Adipocyte (in vitro differentiated cells): ENCODE data around the gene ACP4.
"Not testable (repeated sequence)": the region's sequence is repeated elsewhere in the genome, so short reads cannot be mapped to it uniquely, and the experiment has no call there.

Experiments used
- DNase-seq: peaks from one replicate; pipeline ENCODE4 v3.0.0-alpha.2; 2015; ENCODE audit warnings: low read depth
- H3K27me3 ChIP-seq: replicated peaks from 2 replicates; pipeline ENCODE4 v1.7.0; 2013; ENCODE audit warnings: mild to moderate bottlenecking, low read length, moderate library complexity; ENCODE audit not compliant: control insufficient read depth, insufficient read depth
- H3K36me3 ChIP-seq: 2 replicates; pipeline ENCODE4 v1.7.0; 2013; ENCODE audit warnings: low read length, mild to moderate bottlenecking, moderate library complexity; ENCODE audit not compliant: control insufficient read depth, insufficient read depth, severe bottlenecking
- H3K4me1 ChIP-seq: 2 replicates; pipeline ENCODE4 v1.7.0; 2013; ENCODE audit warnings: mild to moderate bottlenecking, low read length, moderate library complexity; ENCODE audit not compliant: control insufficient read depth, insufficient read depth
- H3K4me3 ChIP-seq: 2 replicates; pipeline ENCODE4 v1.7.0; 2013; ENCODE audit warnings: mild to moderate bottlenecking, low read length, moderate library complexity
- H3K9ac ChIP-seq: 2 replicates; pipeline ENCODE4 v1.7.0; 2013; ENCODE audit warnings: mild to moderate bottlenecking, low read length, moderate library complexity
- H3K9me3 ChIP-seq: 2 replicates; pipeline ENCODE4 v1.7.0; 2013; ENCODE audit warnings: mild to moderate bottlenecking, low read length, moderate library complexity; ENCODE audit not compliant: control insufficient read depth

The ACP4 gene

DNA sequence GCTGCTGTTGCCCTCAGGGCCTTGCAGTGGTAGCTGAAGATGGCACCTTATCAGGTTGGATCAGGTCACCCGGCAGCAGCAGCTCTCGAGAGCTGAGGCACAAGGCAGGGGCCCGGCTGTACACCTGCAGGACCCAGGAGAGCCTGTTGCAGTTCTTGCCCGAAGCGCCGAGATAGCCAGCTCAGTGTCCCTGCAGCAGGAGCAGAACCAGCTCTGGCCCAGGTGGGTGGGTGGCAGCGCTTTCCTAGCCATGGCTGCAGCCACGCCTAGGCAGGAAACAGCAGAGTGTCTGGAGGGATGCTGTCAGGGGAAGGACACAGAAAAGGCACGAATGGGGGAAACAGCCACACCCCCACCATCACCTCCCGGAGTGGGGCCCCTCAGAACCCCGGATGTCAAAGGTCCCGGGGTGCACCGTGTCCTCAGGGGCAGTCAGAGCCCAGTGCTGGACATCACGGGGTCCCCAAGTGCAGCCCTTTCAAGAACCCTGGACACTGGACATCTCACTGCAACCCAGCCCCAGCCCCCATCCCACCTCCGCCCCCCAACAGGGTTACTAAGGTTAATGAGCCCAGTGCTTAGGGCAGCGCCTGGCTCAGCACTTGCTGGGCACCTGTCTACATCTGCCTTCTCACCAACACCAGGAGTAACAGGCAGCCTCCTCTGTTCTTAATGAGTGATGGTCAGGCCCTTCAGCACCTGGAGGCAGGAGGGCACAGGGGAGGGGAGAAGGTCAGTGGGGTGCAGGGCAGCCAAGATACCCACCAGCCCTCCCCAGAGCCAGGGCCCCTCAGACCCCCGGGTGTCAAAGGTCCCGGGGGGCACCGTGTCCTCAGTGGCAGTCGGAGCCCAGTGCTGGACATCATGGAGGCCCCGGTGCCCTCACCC, 8.7 kb downstream of the ACP4 start:
- no peak overlapping the region for H3K4me3 ChIP-seq
- H3K9me3 ChIP-seq = no peaks in the 10 kb centered on the region
- peaks cover 15% of the 10 kb centered on the region for H3K4me1 ChIP-seq
- peaks cover 39% of the 10 kb centered on the region for H3K36me3 ChIP-seq
- no peak overlapping the region for H3K9ac ChIP-seq
- no peak for DNase-seq
- H3K27me3 ChIP-seq = no peaks in the 10 kb centered on the region

DNA sequence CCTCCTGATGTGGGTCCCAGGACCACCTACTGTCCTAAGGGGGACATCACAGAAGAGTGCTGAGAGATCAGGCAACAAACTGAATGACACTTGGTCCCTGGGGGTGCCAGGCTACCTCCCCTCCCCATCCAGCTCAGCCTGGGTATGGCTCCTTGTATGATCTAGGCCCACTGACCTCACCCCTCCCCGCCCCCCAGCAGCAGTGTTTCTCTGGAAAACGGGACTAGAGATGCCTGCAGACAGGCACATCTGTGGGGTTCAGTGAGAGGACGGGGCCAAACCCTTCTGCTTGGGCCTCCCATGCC, 9.3 kb downstream of the ACP4 start:
- no peak for DNase-seq
- peaks cover 15% of the 10 kb centered on the region for H3K4me1 ChIP-seq
- H3K4me3 ChIP-seq = no peak overlapping the region
- H3K27me3 ChIP-seq = no peaks in the 10 kb centered on the region
- no peaks in the 10 kb centered on the region for H3K9me3 ChIP-seq
- no peak overlapping the region for H3K9ac ChIP-seq
- peaks cover 39% of the 10 kb centered on the region for H3K36me3 ChIP-seq

DNA sequence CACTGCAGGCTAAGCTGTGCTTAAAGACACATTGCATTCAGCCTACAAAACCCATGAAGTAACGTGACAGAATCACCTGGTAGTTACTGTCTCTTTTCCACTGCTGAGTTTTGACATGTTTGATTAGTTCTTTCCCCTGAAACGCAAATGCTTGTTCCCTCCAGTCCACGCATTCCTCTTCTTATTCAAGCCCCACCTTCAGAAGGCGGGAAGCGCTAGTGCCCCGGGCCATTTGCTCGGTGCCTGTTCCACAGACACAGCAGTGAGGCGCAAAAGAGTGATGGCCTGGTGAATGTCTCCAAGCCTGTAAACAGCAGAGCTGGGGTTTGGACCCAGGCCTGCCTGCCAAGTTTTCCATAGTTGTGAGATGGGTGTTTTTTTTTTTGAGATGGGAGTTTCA, 10.9 kb downstream of the ACP4 start:
- Histone ChIP-seq H3K27me3 (no peaks in the 10 kb centered on the region), H3K36me3 (peaks cover 39% of the 10 kb centered on the region), H3K4me1 (peaks cover 15% of the 10 kb centered on the region), H3K9ac (no peak overlapping the region), H3K4me3 (no peak overlapping the region), H3K9me3 (no peaks in the 10 kb centered on the region)
- DNase-seq = no peak

DNA sequence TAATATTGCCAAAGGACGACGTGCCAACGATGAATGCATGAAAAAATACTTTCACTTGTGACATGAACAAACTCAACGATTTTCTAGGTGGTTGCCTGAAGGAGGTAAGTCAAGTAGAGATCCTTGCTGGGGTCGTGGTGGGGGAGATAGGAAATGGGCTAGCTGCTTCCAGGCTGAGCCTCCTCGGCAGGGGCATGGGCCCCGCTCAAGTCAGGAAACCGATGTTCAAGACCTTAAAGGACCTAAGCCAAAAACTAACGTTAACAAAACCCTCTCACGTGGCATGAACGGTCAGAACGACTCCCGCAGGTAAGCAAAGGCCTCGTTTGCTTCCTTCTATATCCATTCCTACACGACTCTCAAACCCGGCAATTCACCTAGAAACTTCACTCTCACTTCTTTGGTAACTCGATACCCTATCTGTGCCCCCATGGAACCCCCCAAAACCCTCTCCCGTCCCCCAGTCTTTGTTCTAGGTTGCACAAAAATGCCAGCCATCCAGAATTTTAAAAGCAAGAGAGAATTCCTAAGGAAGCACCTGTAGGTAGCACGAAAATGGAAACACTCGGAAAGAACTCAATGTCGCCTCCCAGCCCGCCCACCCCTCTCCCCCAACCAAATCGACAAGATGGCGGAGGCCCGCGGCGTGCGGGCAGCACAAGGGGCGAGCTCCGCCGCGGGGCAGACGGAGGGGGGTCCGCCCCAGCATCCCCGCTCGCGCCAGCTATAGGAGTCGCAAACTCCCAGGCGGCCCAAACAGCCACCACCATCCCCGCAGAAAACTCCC, 13.6 kb downstream of the ACP4 start:
- peaks cover 15% of the 10 kb centered on the region for H3K4me1 ChIP-seq
- DNase-seq = peak; percentile 55
- H3K36me3 ChIP-seq = peaks cover 20% of the 10 kb centered on the region
- peak overlapping the region; percentile 99 for H3K4me3 ChIP-seq
- no peaks in the 10 kb centered on the region for H3K27me3 ChIP-seq
- peak overlapping the region; percentile 100 for H3K9ac ChIP-seq
- H3K9me3 ChIP-seq = no peaks in the 10 kb centered on the region

DNA sequence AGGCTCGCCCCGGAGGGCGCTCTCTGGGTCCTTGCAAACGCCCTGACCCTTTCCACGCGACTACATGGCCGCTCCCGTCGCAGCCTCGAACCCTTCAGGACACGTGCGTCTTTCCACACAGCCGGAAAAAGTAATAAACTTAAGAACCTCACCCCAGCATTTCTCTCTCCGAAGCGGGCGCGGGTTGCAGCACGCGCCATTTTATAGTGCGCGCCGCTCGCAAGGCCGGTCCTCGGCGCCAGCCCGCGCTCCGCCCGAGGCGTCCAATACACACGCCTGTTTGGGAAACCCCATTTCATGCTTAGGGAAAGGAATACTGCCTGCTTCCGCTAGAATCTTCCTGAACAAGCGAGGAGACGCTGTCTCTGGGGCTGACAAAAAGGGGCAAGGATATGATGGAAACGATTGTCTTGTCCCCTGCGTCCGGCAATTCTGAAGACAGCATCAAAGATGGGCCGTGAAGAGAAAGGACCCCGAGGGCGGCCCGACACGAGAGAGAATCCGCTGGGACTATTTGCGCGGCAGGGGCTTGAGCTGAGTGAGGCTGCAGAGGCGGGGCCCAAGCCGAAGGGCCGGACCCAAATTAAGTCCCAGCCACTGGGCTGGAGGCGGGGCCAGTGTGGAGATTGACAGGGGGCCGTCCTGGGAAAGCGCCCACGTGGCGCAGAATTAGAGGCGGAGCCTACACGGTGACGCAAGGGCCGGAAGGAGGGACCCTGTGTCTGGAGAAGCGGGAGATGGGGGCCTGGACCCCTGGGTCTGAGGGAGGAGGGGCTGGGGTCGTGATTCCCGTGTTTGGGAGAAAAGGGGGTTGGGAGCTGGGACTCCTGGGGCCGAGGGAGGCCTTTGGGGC, 14.4 kb downstream of the ACP4 start:
- Histone ChIP-seq H3K9me3 (no peaks in the 10 kb centered on the region), H3K4me3 (peak overlapping the region; percentile 99), H3K9ac (peak overlapping the region; percentile 100), H3K27me3 (no peaks in the 10 kb centered on the region), H3K4me1 (peaks cover 15% of the 10 kb centered on the region), H3K36me3 (peaks cover 14% of the 10 kb centered on the region)
- DNase-seq = peak; percentile 100

DNA sequence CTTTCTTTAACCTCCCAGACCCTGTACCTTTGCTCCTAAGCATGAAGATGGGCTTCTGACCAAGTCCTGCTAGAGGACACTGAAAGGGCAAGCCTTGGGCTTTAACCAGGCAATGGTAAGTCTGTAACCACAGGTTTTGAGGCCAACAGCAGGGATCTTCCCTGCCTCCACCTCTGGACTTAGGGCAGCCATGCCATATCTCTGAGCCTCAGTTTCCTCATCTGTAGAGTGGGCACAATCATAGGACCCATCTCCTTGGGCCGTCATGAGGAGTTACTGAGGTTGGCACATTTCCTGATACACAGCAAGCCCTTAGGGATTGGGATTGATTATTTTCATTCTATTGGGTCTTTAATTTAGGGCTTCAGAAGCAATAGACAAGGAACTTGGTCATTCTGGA, 18.6 kb downstream of the ACP4 start:
- Histone ChIP-seq H3K9me3 (no peaks in the 10 kb centered on the region), H3K4me3 (no peak overlapping the region), H3K36me3 (no peaks in the 10 kb centered on the region), H3K9ac (no peak overlapping the region), H3K27me3 (peaks cover 7% of the 10 kb centered on the region), H3K4me1 (no peaks in the 10 kb centered on the region)
- no peak for DNase-seq

DNA sequence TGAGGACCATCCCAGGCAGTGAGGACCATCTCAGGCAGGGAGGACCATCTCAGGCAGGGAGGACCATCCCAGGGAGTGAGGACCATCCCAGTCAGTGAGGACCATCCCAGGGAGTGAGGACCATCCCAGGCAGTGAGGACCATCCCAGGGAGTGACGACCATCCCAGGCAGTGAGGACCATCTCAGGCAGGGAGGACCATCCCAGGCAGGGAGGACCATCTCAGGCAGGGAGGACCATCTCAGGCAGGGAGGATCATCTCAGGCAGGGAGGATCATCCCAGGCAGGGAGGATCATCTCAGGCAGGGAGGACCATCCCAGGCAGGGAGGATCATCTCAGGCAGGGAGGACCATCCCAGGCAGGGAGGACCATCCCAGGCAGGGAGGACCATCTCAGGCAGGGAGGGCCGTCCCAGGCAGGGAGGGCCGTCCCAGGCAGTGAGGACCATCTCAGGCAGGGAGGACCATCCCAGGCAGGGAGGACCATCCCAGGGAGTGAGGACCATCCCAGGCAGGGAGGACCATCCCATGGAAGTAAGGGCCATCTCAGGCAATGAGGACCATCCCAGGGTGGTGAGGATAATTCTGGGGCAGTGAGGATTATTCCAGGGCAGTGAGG, 21.5 kb downstream of the ACP4 start:
- H3K27me3 ChIP-seq = peaks cover 18% of the 10 kb centered on the region
- not testable (repeated sequence) for H3K9me3 ChIP-seq, H3K9ac ChIP-seq, H3K4me1 ChIP-seq, H3K36me3 ChIP-seq, DNase-seq, H3K4me3 ChIP-seq

DNA sequence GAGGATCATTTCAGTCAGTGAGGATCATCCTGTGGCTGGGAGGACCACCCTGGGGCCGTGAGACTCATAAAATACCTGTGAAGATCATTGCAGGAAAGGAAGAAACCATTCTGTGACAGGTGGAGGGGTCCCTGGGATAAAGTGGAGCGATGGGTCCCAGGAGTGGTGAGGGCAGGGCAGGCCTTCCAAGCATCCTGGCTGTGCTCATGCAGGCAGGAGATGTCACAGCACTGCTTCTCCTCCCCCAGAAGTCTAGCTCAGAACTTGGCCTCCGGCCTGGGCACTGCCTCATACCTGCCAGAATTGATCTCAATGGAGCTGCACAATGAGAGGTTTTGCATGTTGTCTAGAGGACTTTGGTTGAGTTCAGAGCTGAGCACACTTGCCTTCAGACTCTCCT, 22.3 kb downstream of the ACP4 start:
- Histone ChIP-seq H3K36me3 (no peaks in the 10 kb centered on the region), H3K4me1 (peaks cover 2% of the 10 kb centered on the region), H3K9me3 (peaks cover 5% of the 10 kb centered on the region), H3K27me3 (peaks cover 18% of the 10 kb centered on the region), H3K9ac (no peak overlapping the region), H3K4me3 (no peak overlapping the region)
- no peak for DNase-seq

DNA sequence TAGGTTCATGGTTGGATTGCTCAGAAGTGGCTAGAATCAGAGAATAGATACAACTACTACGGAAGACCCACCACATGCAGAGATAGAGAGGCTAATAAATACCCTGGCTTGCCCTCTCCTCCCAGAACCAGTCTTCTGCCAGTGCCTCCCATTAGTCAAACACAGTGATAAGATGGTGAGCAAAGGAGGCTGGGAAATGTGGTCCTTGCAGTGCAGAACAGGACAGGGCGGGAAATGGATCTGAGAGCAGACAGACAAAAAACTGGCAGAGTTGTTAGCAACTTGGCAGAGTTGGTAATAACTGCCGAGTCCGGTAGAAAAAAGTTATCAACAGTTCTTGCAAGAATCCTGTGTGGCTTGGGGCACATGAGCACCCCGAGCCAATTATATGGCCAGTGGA, 24.7 kb downstream of the ACP4 start:
- no peaks in the 10 kb centered on the region for H3K36me3 ChIP-seq
- H3K4me1 ChIP-seq = peaks cover 4% of the 10 kb centered on the region
- no peak overlapping the region for H3K4me3 ChIP-seq
- peaks cover 5% of the 10 kb centered on the region for H3K9me3 ChIP-seq
- no peak overlapping the region for H3K9ac ChIP-seq
- H3K27me3 ChIP-seq = peaks cover 39% of the 10 kb centered on the region
- no peak for DNase-seq

DNA sequence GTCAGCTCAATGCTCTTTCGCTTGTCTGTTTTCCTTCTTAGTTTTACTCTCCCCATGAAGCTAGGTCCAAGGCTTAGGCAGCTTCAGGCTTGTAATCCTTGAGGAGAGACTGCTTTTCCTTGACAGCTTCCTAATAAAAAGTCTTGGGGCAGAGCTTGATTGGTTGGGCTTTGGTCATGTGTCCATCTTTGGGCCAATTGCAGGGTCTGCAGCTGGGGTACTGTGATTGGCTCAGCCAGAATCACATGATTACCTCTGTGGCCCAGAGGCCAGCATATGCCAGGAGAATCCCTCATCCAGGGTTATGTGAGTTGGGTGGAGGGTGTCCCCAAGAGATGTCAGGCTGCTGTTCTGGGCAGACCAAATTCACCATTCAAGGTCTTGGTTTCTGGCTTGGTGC, 25.2 kb downstream of the ACP4 start:
- no peaks in the 10 kb centered on the region for H3K36me3 ChIP-seq
- no peak overlapping the region for H3K4me3 ChIP-seq
- H3K9ac ChIP-seq = no peak overlapping the region
- peaks cover 41% of the 10 kb centered on the region for H3K27me3 ChIP-seq
- peaks cover 4% of the 10 kb centered on the region for H3K4me1 ChIP-seq
- DNase-seq = no peak
- H3K9me3 ChIP-seq = peaks cover 5% of the 10 kb centered on the region
